Stimulated activated naive CD4-positive, alpha-beta T cell treated with Interleukin-2 at 50 U/mL for 16 hours (primary cell): ENCODE data around the gene TBCD.

Experiments used
- DNase-seq: peaks from one replicate; lab custom pipeline; 2025; lab: John Stamatoyannopoulos, UW

Gene TBCD

DNA sequence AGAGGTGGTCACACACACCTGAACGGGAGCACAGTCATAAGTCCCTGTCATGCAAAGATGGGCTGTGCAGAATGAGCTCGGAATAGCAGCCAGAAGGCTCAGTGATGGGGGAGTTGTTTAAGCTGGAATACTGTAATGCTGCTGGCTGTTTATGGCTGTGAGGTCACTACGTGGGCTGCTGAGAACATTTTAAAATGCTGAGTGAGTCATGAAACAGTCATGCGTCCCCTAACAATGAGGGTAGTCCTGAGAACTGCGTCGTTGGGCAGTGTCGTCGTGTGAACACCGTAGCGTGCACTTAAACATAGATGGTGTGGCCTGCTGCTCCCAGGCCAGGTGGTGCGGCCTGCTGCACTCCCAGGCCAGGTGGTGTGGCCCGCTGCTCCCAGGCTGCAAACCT is 39.7 kb downstream of the TBCD start:
- DNase-seq, result no peak

DNA sequence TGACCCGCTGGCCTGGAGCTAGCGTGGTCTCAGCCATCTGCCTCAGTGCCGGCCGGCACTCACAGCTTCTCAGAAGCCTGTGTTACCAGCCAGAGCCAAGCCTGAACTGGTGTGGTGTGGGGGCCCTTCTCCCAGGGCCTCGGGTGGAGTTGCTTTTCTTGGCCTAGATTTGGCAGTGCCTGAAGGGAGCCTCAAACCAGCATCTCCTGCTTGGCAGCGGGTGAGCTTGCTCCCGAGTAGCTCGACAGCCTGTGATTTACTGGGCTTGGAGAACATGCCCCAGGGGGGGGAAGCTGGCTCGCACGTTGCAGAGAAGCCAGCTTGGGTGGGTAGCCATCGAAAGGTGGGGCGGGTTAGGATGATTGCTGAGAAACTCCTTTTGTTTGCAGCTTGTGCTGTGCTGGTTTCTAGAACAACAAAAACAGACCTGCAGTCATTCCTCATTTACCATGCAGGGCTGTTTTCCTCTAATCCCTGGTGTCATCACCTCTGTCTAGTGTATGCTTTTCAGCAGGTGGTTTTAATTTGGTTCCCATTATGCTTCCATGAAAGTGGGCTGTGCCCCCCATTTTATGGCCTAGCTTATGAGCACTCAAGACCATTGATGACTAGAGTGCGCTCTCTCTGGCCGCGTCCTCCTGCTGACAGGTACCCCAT is 42.2 kb downstream of the TBCD start:
- no peak for DNase-seq

DNA sequence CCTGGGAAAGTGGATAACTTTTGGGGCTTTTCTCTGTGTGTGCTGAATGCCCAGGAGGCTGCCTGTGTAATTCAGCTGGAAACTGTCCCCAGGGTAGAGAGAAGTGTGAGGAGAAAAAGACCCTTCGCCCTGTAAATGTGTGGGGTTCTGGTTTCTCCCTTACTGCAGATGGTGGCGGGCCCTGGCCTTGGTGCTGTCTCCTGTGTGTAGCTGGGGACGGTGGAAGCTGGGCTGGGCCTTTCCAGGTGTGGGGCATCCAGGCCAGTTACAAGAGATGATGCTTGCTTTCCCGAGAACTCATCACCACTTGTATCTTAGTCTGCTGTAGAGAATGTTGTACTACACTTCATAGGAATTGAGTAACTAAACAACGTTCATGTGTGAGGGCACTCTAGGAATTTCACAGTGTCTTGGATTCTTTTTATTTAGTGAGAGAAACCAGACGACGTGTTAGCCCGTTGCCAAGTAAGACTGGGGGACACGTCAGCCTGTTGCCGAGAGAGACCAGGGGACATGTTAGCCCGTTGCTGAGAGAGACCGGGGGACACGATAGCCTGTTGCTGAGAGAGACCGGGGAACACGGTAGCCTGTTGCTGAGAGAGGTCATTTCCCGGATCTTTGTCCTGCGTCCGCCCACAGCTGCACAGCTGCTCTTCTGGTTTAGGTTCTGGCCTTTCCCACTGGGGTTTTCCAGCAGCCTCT is 43.1 kb downstream of the TBCD start:
- DNase-seq, result no peak

DNA sequence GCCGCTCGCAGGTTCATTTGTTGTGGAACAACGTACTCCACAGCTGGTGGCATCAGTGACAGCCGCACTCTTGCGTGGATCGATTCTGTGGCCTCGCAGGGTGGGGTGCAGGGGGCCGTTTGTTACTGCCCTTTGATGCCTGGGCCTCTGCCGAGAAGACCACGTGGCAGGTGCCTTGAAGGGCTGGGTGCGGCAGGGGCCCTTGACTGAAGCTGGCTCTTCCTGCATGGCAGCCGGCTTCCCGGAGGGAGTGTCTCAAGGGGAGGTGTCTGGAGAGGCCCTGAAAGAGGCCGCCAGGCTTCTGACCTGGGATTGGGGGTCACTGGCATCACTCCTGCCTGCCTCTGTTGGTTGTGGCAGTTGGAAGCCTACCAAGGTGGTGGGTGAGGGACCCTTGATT is 43.8 kb downstream of the TBCD start:
- no peak for DNase-seq

DNA sequence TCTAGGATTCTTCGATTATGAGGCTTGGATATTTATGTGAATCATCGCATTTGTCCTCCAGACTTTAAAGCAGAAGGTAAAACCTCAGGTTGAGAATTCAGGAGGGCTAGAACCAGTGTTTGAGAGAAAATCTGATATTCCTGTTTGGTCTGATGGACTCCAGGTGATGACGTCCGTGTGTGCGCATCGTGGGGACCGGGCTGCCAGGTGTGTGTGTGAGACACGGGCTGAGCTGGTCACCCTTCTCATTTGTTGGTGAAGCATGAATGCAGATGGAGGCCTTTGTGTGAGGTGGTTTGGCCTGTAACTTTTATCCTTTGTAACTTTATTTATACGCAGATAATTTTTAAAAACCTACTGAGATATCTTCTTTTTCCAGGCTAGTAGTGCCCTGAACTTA is 45.2 kb downstream of the TBCD start:
- no peak for DNase-seq

DNA sequence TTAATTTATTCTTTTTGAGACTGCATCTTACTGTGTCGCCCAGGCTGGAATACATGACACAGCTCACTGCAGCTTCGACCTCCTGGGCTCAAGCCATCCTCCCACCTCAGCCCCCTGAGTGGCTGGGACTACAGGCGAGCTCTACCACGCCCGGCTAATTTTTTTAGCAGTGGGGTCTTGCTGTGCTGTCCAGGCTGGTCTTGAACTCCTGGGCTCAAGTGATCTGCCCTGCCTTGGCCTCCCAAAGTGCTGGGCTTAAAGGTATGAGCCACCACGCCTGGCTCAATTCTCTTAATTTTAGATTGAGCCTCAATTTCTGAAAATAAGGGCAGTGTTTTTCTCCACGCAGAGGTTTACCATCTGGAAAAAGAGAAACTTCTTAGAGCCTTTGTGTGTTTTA is 46.9 kb downstream of the TBCD start:
- DNase-seq, result no peak

DNA sequence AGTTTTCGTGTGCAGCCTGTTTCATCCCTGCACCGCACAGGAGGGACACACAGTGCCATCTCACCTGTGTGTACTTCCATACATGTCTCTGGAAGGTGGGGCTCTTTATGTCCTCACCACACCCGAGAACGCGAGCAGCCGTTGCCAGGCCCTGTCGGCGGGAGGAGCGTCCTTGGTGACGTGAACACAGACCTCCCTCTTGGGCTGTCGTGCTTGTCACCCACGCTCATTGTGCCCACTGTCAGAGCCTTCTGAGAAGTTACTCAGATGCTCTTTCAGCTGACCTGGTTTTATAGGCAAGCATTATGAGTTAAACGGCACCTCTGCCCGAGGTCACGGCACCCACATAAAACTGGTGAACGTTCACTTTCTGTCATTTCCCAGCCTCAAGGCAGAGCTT is 47.7 kb downstream of the TBCD start:
- DNase-seq, result no peak

DNA sequence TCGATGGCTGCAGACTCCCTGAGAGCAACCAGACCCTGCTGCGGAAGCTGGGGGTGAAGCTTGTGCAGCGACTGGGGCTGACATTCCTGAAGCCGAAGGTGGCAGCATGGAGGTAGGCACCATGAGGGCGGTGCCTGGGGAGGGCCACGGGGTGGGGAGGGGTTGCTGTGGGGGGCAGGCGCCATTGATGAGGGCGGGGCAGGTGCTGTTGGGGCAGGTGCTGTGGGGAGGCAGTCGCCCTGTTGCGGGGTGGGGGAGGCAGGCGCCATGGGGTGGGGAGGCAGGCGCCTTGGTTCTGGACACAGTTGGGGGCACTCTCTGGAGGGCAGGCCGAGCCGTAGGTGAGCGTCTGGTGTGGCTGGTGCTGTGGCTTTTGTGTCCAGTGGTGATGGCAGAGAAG is 49.0 kb downstream of the TBCD start:
- DNase-seq, result no peak

DNA sequence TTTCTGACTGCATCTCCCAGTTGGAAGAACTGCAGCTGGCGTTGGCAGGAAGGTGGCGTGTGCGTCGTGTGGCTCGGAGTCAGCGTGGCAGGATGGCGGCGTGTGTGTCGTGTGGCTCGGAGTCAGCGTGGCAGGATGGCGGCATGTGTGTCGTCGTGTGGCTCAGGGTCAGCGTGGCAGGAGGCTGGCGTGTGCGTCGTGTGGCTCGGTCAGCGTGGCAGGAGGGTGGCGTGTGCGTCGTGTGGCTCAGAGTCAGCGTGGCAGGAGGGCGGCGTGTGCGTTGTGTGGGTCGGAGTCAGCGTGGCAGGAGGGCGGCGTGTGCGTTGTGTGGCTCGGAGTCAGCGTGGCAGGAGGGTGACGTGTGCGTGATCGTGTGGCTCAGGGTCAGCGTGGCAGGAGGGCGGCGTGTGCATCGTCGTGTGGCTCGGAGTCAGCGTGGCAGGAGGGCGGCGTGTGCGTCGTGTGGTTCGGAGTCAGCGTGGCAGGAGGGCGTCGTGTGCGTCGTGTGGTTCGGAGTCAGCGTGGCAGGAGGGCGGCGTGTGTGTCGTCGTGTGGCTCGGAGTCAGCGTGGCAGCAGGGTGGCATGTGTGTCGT is 49.6 kb downstream of the TBCD start:
- no peak for DNase-seq

DNA sequence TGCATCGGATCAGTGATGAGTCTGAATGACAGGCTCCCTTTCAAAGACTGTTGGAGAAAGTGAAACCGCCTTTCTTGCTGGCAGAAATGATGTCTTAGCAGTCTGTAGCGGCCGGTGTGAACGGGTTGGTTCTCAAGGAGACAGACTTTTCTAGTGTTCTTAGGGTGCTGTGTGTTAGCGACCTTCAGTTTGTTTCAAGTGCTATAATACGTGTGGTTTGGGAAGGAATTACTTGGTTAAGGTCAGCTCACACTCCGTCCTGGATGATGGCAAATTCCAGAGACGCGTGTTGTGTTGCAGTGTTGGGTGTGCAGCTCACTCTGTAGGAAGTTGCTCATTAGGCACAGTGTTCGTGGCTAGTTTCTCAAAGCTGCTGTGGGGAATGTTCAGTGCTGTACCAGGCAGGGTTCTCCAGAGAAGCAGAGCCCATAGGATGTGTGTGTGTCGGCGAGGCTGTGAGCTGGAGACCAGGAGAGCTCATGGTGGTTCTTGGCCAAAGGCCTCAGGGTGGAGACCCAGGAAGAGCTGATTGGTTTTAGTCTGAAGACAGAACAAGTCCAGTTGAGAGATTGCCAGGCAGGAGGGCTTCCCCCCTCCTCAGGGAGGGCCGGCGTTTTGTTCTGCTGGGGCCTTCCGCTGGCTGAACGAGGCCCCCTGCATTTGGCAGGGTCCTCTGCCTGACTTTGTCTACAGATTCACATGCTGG is 50.4 kb downstream of the TBCD start:
- DNase-seq, result no peak

DNA sequence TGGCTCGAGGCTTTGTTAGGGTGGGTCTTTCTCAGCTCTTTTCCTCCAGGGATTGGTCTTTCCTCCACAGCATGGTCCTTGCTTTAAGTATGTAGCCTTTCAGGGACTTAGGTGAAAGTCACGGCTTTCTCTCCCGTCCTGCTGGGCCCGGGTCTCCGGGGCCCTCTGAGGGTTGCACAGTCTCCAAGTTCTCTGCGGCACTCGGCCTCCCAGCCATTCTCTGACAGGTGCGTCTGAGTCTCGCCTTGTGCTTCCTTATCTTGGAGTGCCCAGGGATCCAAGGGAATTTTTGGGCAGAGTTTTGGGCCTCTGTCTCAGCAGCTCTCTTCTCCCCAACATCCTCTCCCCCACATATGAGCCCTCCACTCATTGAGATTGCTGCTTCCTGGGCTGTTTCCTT is 51.3 kb downstream of the TBCD start:
- DNase-seq, result no peak

DNA sequence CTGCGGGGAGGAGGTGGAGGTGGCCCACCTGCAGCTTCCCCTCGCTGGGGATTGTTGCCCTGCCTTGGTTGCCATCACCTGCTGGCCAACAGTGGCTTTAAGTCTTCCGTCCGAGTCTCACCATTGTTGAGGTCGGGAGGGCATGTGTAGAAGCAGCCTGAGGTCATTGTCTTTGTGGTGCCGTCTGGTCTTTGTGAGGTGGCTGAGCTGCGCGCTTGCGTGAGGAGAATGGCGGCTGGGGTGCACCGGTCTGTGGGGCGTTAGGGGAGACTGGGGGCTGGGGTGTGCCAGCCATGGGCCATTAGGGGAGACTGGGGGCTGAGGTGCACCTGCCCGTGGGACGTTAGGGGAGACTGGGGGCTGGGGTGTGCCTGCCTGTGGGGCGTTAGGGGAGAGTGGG is 51.7 kb downstream of the TBCD start:
- DNase-seq, result no peak

DNA sequence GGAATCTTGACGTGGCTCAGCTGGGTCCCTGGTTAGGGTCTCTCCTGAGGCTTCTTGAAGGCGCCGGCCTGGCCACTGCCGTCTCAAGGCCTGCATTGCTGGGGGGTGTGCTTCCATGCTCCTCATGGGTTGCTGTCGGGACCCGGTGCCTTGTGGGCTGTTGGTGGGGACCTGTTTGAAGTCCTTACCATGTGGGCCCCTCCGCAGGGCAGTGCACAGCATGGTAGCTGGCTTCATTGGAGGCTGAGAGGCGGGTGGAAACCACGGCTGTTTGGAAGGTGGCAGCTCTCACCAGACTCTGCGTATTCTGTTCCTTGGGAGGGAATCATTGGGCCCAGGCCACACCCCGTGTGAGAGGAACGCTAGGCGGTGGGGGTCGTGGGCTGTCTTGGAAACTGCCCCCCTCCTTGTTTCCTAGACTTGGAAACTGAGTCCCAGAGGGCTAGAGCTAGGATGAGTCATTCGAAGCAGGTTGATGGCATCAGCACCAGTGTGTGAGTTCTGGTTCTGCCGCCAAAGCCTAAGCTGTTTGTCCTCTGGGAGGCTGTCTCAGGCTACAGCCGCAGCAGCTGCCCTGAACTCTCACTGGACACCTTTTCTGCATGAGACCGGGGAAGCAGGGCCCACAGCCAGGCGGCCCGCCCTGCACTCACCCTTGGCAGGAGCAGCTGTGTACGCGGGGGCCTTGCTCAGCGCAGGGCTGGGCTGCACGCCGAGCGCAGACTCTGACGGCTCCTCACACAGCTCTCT is 52.8 kb downstream of the TBCD start:
- DNase-seq, result no peak

DNA sequence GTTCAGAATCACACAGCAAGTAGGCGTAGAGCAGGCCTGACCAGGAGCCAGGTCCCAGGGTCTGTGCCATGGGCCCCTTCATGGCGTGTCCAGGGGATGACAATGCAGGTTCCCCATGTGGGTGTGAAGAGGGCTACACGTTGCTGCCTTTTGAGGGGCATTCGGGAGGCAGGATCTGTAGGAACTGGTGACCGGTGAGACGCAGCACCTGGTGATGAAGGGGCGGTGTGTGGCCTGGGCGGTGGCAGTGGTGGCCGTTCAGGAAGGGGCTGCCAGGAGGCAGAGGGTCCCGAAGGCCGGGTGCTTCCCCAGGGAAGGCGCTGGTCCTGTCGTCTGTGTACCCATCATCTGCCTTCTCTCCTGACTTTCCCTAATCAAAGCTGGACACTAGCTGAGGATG is 53.4 kb downstream of the TBCD start:
- DNase-seq, result no peak

DNA sequence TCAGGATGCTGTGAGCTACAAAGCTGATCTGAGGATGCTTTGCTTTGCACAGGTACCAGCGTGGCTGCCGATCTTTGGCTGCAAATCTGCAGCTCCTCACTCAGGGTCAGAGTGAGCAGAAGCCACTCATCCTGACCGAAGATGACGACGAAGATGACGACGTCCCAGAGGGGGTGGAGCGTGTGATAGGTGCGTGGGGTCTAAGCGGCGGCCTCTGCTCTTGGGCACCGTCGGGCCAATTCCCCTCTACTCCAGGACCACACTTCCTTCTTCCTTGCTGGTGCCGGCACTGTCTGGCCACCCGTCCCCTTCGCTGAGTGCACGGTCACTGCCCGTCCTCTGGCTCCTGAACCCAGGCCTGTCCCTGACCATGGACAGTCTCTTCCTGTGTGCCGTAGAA is 54.0 kb downstream of the TBCD start:
- no peak for DNase-seq

DNA sequence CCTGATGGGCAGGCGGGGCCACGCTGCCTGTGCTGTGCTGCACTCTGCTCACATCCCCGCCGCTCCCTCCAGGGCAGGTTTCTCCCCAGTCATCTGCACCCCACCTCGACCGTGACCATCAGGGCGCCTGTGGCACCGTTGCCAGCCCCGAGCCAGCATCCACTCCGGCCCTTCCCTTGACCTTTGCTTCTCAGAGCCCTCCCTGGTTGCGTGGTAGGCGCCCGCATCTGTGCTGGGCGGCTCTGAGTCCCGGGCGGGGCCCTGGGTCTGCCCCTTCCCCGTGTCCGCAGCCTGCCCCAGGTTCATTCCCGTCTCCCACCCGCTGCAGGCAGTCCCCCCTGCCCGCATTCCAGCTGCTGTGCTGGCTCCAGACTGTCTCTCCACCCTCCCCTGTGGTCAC is 54.8 kb downstream of the TBCD start:
- DNase-seq, result no peak

DNA sequence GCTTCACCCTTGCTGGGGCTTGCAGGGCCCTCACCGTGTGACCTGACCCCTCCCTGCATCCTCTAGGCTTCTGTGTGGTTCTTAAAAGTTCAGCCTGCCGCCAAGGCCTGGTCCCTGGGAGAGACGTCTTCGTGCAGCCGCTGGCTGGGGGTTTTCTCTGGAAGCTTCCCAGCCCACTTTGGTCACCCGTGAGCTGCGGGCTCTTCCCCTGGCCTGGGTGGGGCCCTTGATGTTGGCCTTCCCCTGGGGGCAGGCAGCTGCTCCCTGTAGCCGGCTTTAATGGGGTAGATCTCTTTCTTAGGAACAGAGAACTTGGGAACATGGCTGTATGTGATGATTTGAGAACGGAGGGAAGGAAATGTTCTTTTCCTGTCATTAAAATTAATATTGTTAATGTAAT is 55.2 kb downstream of the TBCD start:
- no peak for DNase-seq

DNA sequence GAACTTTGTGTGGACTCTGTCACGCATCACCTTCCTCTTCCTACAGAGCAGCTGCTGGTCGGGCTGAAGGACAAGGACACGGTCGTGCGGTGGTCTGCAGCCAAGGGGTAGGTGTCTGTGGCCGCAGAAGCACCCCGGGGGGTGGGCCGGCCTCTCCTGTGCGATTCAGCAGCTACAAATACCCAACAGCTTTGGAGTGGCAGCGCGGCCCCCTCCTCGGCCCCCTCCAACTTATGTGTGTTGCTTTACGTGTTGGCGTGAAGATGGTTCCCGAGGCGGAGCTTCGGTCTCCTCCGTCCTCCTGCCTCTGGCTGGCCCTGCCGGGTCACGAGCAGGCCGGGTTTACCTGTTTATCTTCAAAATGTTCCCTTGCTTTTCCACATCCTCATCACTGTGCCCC is 55.7 kb downstream of the TBCD start:
- no peak for DNase-seq

DNA sequence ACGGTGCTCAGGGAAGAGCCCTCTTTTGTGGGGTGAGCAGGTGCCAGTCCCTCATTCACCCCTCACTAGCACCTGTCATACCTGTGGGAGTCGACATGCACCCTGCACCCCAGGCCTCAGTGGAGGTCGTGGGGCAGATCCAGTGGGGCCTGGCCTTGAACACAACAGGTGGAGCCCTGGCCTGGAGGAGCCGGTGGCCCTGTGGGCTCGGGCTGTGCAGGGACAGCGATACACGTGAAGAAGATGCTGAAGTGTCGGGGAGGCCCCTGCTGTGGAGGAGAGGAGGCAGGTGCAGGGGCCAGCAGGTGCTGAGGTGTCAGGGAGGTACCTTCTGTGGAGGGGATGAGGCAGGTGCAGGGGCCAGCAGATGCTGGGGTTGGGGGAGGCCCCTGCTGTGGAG is 56.1 kb downstream of the TBCD start:
- no peak for DNase-seq

DNA sequence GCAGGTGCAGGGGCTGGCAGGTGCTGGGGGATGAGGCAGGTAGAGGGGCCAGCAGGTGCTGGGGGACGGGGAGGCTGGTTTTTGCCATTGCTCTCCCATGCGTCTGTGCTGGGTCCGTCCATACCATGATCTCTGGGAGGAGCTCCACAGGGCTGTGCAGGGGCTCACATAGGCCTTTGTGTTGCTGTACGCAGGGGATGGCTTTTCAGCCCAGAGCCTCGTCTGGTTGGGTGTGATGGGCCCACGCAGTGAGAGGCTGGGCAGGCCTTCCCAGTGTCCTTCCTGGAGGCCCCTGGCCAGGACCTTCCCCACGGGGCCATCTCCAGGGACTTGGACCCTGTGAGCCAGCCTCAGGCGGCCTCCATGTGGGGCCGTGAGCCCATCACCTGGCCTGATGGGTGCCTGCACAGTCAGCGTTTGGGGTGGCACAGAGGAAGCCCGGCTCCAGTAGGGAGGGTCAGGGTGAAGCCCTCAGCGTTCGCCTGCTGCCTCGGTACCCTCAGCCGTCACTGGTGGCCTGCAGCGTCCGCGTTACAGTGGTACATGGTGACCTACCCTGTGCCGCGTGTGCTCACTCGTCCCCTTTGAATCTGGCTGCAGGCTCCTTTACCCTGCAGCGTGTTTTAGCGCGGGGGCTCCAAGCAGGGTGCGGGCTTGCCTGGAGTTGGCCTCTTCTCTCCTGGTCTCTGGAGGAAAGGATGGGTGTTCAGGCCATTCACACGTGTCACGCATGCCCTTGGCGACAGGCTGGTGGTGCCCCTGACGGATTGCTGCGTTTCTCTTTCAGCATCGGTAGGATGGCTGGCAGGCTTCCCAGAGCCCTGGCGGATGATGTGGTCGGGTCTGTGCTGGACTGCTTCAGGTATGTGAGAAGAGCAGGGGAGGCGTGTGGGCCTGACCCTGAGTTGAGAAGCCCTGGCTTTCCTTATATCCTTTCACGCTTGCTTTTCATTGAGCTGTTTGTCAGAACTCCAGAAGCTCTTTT is 57.3 kb downstream of the TBCD start:
- no peak for DNase-seq
